AG04449 (cell line): ENCODE data around the gene TTLL9.
"Not testable (repeated sequence)": the region's sequence is repeated elsewhere in the genome, so short reads cannot be mapped to it uniquely, and the experiment has no call there.

Source experiments
- CTCF ChIA-PET: fragments of 350-600 bp; formaldehyde crosslinking; extraction: SDS; loops from one replicate; lab custom pipeline; 2021; ENCODE audit warnings: antibody characterized with exemption; lab: Yijun Ruan, JAX
- POLR2A ChIA-PET: fragments of 400-600, 350-600 bp; formaldehyde crosslinking; extraction: SDS; loops from one replicate; lab custom pipeline; 2020; ENCODE audit warnings: antibody characterized with exemption, inconsistent platforms; lab: Yijun Ruan, JAX
- DNase-seq: peaks from one replicate; pipeline ENCODE4 v3.0.0-alpha.2; 2010; ENCODE audit warnings: low read depth, low spot score
- H3K4me3 ChIP-seq: 2 replicates; pipeline ENCODE4 v1.5.1; 2011; ENCODE audit warnings: low read depth, mild to moderate bottlenecking, control low read depth, low read length
- CTCF ChIP-seq: IDR thresholded peaks from one replicate; pipeline ENCODE4 v1.5.1; 2011; ENCODE audit warnings: mild to moderate bottlenecking, moderate library complexity, low read length, control low read depth, inconsistent platforms; ENCODE audit not compliant: insufficient read depth; ENCODE audit errors: missing control alignments

The TTLL9 gene

GRCh38 chr20:31824554-31825313 is 45.7 kb upstream of the TTLL9 start:
- ChIA-PET CTCF (interaction anchor here (1.0 to 12.9 kb wide), 9 partner anchors 12 to 208 kb away, joined by 3 to 242 read pairs (median 53); partner anchors contain the start of genes FOXS1 and PDRG1), POLR2A (interaction anchor here (1.1 kb wide), 1 partner anchor 22 kb away, joined by 3 read pairs; no protein-coding TSS in a partner anchor)
- no peak for DNase-seq
- no peak overlapping the region for H3K4me3 ChIP-seq
- no peak for TF ChIP-seq CTCF

GRCh38 chr20:31826074-31826473 is 44.4 kb upstream of the TTLL9 start:
- ChIA-PET POLR2A (no interaction called here), CTCF (interaction anchor here (5.7 to 12.9 kb wide), 3 partner anchors 11 to 125 kb away, joined by 80 to 242 read pairs (median 91); partner anchors contain the start of genes FOXS1 and PDRG1)
- DNase-seq, result no peak
- TF ChIP-seq CTCF, result no peak
- H3K4me3 ChIP-seq, result no peak overlapping the region

- no peak for TF ChIP-seq CTCF
- ChIA-PET CTCF (interaction anchor here (0.7 to 7.1 kb wide), 6 partner anchors 11 to 150 kb away, joined by 3 to 91 read pairs (median 3); partner anchors contain the start of gene PDRG1), POLR2A (no interaction called here)
- no peak for DNase-seq
- no peak overlapping the region for H3K4me3 ChIP-seq
Measured at GRCh38 chr20:31827059-31827458, 43.4 kb upstream of the TTLL9 start.

GRCh38 chr20:31828016-31828415 is 42.4 kb upstream of the TTLL9 start:
- H3K4me3 ChIP-seq, DNase-seq, POLR2A ChIA-PET: not testable (repeated sequence)
- CTCF ChIA-PET, result interaction anchor here (1.0 kb wide), 1 partner anchor 19 kb away, joined by 3 read pairs; no protein-coding TSS in a partner anchor

- H3K4me3 ChIP-seq, result no peak overlapping the region
- ChIA-PET CTCF (interaction anchor here (1.1 to 17.4 kb wide), 7 partner anchors 10 to 261 kb away, joined by 3 to 242 read pairs (median 5); partner anchors contain the start of gene MYLK2), POLR2A (no interaction called here)
- no peak for DNase-seq
- no peak for TF ChIP-seq CTCF
Measured at GRCh38 chr20:31829731-31830130, 40.7 kb upstream of the TTLL9 start.

- no peak for DNase-seq
- TF ChIP-seq CTCF, result no peak
- no peak overlapping the region for H3K4me3 ChIP-seq
- ChIA-PET POLR2A (no interaction called here), CTCF (interaction anchor here (1.1 to 17.4 kb wide), 7 partner anchors 11 to 261 kb away, joined by 3 to 242 read pairs (median 5); partner anchors contain the start of gene MYLK2)
Measured at GRCh38 chr20:31830406-31830981, 39.9 kb upstream of the TTLL9 start.
